CD4-positive, CD25-positive, alpha-beta regulatory T cell (primary cell): Measurements from ENCODE around the gene NCOA3. TPM values are rescaled to one million over a fixed set of nuclear protein-coding genes. Genes with fewer than 3 reads are reported as not detected.
A peak's percentile ranks its signal among the peaks of the same experiment; 100 is the strongest.

Experiments
- ATAC-seq, 2 donors: fragments of 150-1000 bp; cut with Tn5 transposase; one replicate each; pipeline ENCODE4 v1.10.0; 2021; ENCODE audit warnings: low read depth in 2 of 2, moderate number of reproducible peaks in 2 of 2, moderate library complexity in 1 of 2
- DNase-seq, 3 donors: peaks; one replicate each; pipeline versions ENCODE4 v3.0.0 to v3.0.0-alpha.2; 2012 to 2022; ENCODE audit warnings: mixed read lengths in 1 of 3
- H3K27ac ChIP-seq: one replicate; pipeline ENCODE4 v1.7.0; 2013; ENCODE audit warnings: mild to moderate bottlenecking, low read length; ENCODE audit not compliant: insufficient read depth, poor library complexity, severe bottlenecking
- H3K27me3 ChIP-seq: one replicate; pipeline ENCODE4 v1.7.0; 2013; ENCODE audit warnings: low read length; ENCODE audit not compliant: control insufficient read depth, insufficient read depth
- H3K36me3 ChIP-seq: one replicate; pipeline ENCODE4 v1.7.0; 2013; ENCODE audit warnings: mild to moderate bottlenecking, low read length, moderate library complexity; ENCODE audit not compliant: control insufficient read depth, insufficient read depth
- H3K4me1 ChIP-seq: 2 replicates; pipeline ENCODE4 v1.7.0; 2013; ENCODE audit warnings: mild to moderate bottlenecking, low read length; ENCODE audit not compliant: insufficient read depth, control insufficient read depth, poor library complexity, severe bottlenecking
- H3K4me3 ChIP-seq: one replicate; pipeline ENCODE4 v1.7.0; 2013; ENCODE audit warnings: low read depth, mild to moderate bottlenecking, low read length, moderate library complexity
- H3K9me3 ChIP-seq, 2 experiments: 1 replicate in 1 of 2; 2 replicates in 1 of 2; pipeline ENCODE4 v1.7.0; 2013; ENCODE audit warnings: low read length in 2 of 2, mild to moderate bottlenecking in 1 of 2, moderate library complexity in 1 of 2; ENCODE audit not compliant: control insufficient read depth in 2 of 2
- H3K27ac Mint-ChIP-seq, 3 donors: one replicate each; pipeline ENCODE4 v1.8.0; 2020 to 2022; ENCODE audit warnings: mild to moderate bottlenecking in 3 of 3, mixed read lengths in 3 of 3, moderate library complexity in 2 of 3
- H3K27me3 Mint-ChIP-seq: one replicate; pipeline ENCODE4 v1.8.0; 2022; ENCODE audit warnings: mild to moderate bottlenecking, mixed read lengths
- H3K36me3 Mint-ChIP-seq: one replicate; pipeline ENCODE4 v1.8.0; 2020; ENCODE audit warnings: mixed read lengths
- H3K4me1 Mint-ChIP-seq, 4 donors: one replicate each; pipeline ENCODE4 v1.8.0; 2020 to 2022; ENCODE audit warnings: mixed read lengths in 4 of 4, mild to moderate bottlenecking in 1 of 4
- H3K4me3 Mint-ChIP-seq, 4 donors: one replicate each; pipeline ENCODE4 v1.8.0; 2020 to 2022; ENCODE audit warnings: mild to moderate bottlenecking in 4 of 4, mixed read lengths in 4 of 4, moderate library complexity in 3 of 4
- H3K9me3 Mint-ChIP-seq, 7 donors: one replicate each; pipeline ENCODE4 v1.8.0; 2020 to 2022; ENCODE audit warnings: mixed read lengths in 7 of 7, mild to moderate bottlenecking in 3 of 7, moderate library complexity in 2 of 7
- polyA plus RNA-seq, 4 donors: library from polyadenylated mRNA; unstranded; fragments of 300-500 nt; fragmentation: Illumina TruSeq; gene quantifications; one replicate each; pipeline ENCODE4 v1.2.3, GENCODE V29; 2021
- total RNA-seq: library from RNA; stranded (reverse); gene quantifications from one replicate; pipeline ENCODE4 v1.2.3, GENCODE V29; 2022

NCOA3 gene
- total and polyA plus RNA-seq, 5 donors from 2014 or later = 21.4 to 86.6 (median 26.0) TPM

GRCh38 chr20:47465335-47466090 is 36.2 kb upstream of the NCOA3 start:
- Histone ChIP-seq H3K27me3 (no peaks in the 10 kb centered on the region), H3K36me3 (no peaks in the 10 kb centered on the region), H3K4me3 (no peak overlapping the region), H3K9me3 (no peaks in the 10 kb centered on the region), H3K27ac (no peak overlapping the region), H3K4me1 (no peaks in the 10 kb centered on the region)
- peak overlapping the region in 1 of 3 donors; percentile 56 for H3K27ac Mint-ChIP-seq
- no peak for DNase-seq
- no peak for ATAC-seq
- peaks cover 0 to 2% (median 0%) of the 10 kb centered on the region in 4 donors for H3K4me1 Mint-ChIP-seq
- no peaks in the 10 kb centered on the region for H3K27me3 Mint-ChIP-seq
- H3K36me3 Mint-ChIP-seq = no peaks in the 10 kb centered on the region
- H3K9me3 Mint-ChIP-seq = no peaks in the 10 kb centered on the region
- H3K4me3 Mint-ChIP-seq = no peak overlapping the region

GRCh38 chr20:47466213-47466612 is 35.5 kb upstream of the NCOA3 start:
- ATAC-seq (no peak), DNase-seq (no peak)
- H3K4me3 Mint-ChIP-seq = peak overlapping the region in 1 of 4 donors; percentile 45
- no peaks in the 10 kb centered on the region for H3K36me3 Mint-ChIP-seq
- no peaks in the 10 kb centered on the region for H3K27me3 Mint-ChIP-seq
- no peaks in the 10 kb centered on the region for H3K9me3 Mint-ChIP-seq
- H3K4me1 Mint-ChIP-seq = no peaks in the 10 kb centered on the region
- Histone ChIP-seq H3K27me3 (no peaks in the 10 kb centered on the region), H3K4me1 (no peaks in the 10 kb centered on the region), H3K9me3 (no peaks in the 10 kb centered on the region), H3K27ac (no peak overlapping the region), H3K36me3 (no peaks in the 10 kb centered on the region), H3K4me3 (no peak overlapping the region)
- H3K27ac Mint-ChIP-seq = no peak overlapping the region

- ATAC-seq = no peak
- no peaks in the 10 kb centered on the region for H3K27me3 ChIP-seq
- no peak for DNase-seq
- Mint-ChIP-seq H3K36me3 (no peaks in the 10 kb centered on the region), H3K27me3 (no peaks in the 10 kb centered on the region), H3K4me3 (no peak overlapping the region), H3K4me1 (no peaks in the 10 kb centered on the region), H3K9me3 (no peaks in the 10 kb centered on the region), H3K27ac (no peak overlapping the region)
- no peaks in the 10 kb centered on the region for H3K9me3 ChIP-seq
- H3K4me3 ChIP-seq = no peak overlapping the region
- no peak overlapping the region for H3K27ac ChIP-seq
- H3K36me3 ChIP-seq = no peaks in the 10 kb centered on the region
- H3K4me1 ChIP-seq = no peaks in the 10 kb centered on the region
Observed at GRCh38 chr20:47466704-47467459, 34.8 kb upstream of the NCOA3 start.

- ATAC-seq = no peak
- Mint-ChIP-seq H3K4me1 (peaks cover 0 to 9% (median 5%) of the 10 kb centered on the region in 4 donors), H3K27ac (no peak overlapping the region), H3K36me3 (no peaks in the 10 kb centered on the region), H3K27me3 (no peaks in the 10 kb centered on the region), H3K4me3 (no peak overlapping the region), H3K9me3 (no peaks in the 10 kb centered on the region)
- no peak overlapping the region for H3K27ac ChIP-seq
- H3K4me3 ChIP-seq = no peak overlapping the region
- no peaks in the 10 kb centered on the region for H3K9me3 ChIP-seq
- DNase-seq = no peak
- peaks cover 2% of the 10 kb centered on the region for H3K4me1 ChIP-seq
- no peaks in the 10 kb centered on the region for H3K27me3 ChIP-seq
- no peaks in the 10 kb centered on the region for H3K36me3 ChIP-seq
Observed at GRCh38 chr20:47468290-47469050, 33.2 kb upstream of the NCOA3 start.

- no peaks in the 10 kb centered on the region for H3K36me3 Mint-ChIP-seq
- DNase-seq = no peak
- no peak overlapping the region for H3K4me3 Mint-ChIP-seq
- peaks cover 0 to 13% (median 7%) of the 10 kb centered on the region in 4 donors for H3K4me1 Mint-ChIP-seq
- Histone ChIP-seq H3K4me1 (peaks cover 4% of the 10 kb centered on the region), H3K27ac (no peak overlapping the region), H3K36me3 (no peaks in the 10 kb centered on the region), H3K4me3 (no peak overlapping the region), H3K27me3 (no peaks in the 10 kb centered on the region), H3K9me3 (no peaks in the 10 kb centered on the region)
- H3K27me3 Mint-ChIP-seq = no peaks in the 10 kb centered on the region
- no peak for ATAC-seq
- H3K27ac Mint-ChIP-seq = no peak overlapping the region
- no peaks in the 10 kb centered on the region for H3K9me3 Mint-ChIP-seq
Observed at GRCh38 chr20:47475419-47476044, 26.2 kb upstream of the NCOA3 start.

GRCh38 chr20:47476452-47476851 is 25.2 kb upstream of the NCOA3 start:
- H3K9me3 ChIP-seq = no peaks in the 10 kb centered on the region
- ATAC-seq (no peak), DNase-seq (no peak)
- H3K36me3 ChIP-seq = no peaks in the 10 kb centered on the region
- peaks cover 0 to 13% (median 7%) of the 10 kb centered on the region in 4 donors for H3K4me1 Mint-ChIP-seq
- no peaks in the 10 kb centered on the region for H3K27me3 ChIP-seq
- H3K4me1 ChIP-seq = peaks cover 4% of the 10 kb centered on the region
- H3K27ac Mint-ChIP-seq = no peak overlapping the region
- H3K27me3 Mint-ChIP-seq = no peaks in the 10 kb centered on the region
- no peak overlapping the region for H3K27ac ChIP-seq
- no peak overlapping the region for H3K4me3 ChIP-seq
- no peaks in the 10 kb centered on the region for H3K9me3 Mint-ChIP-seq
- H3K36me3 Mint-ChIP-seq = no peaks in the 10 kb centered on the region
- no peak overlapping the region for H3K4me3 Mint-ChIP-seq

- Histone ChIP-seq H3K27ac (no peak overlapping the region), H3K4me3 (no peak overlapping the region), H3K4me1 (no peaks in the 10 kb centered on the region), H3K36me3 (no peaks in the 10 kb centered on the region), H3K27me3 (no peaks in the 10 kb centered on the region), H3K9me3 (no peaks in the 10 kb centered on the region)
- Mint-ChIP-seq H3K27ac (peak overlapping the region in 2 of 3 donors; percentile 24 to 25), H3K27me3 (no peaks in the 10 kb centered on the region), H3K9me3 (no peaks in the 10 kb centered on the region), H3K4me3 (no peak overlapping the region), H3K4me1 (peaks cover 0 to 9% (median 5%) of the 10 kb centered on the region in 4 donors), H3K36me3 (no peaks in the 10 kb centered on the region)
- ATAC-seq = no peak
- DNase-seq = no peak
Observed at GRCh38 chr20:47479093-47479492, 22.6 kb upstream of the NCOA3 start.
